K562 (cell line): ENCODE measurements around the gene TAF10.

Experiments
- BRCA1 ChIP-seq, 2 experiments: fragments of 450-650 bp in 1 of 2; sonication (generic) in 1 of 2; formaldehyde crosslinking in 1 of 2; IDR thresholded peaks; 2 replicates each; pipeline versions ENCODE4 v1.5.0 to v1.6.1; 2017 to 2020; ENCODE audit warnings: mild to moderate bottlenecking in 1 of 2, missing genetic modification reagents in 1 of 2
- EP300 ChIP-seq: IDR thresholded peaks from 2 replicates; pipeline ENCODE4 v1.6.1; 2012; ENCODE audit warnings: low read length, improper control_type of control experiment
- EZH2 ChIP-seq: IDR thresholded peaks from 2 replicates; pipeline ENCODE4 v1.6.1; 2012; ENCODE audit warnings: low read depth, mild to moderate bottlenecking, inconsistent platforms, low read length, borderline replicate concordance
- HNRNPH1 ChIP-seq: fragments of 200-400 bp; formaldehyde crosslinking; optimal IDR thresholded peaks from 2 replicates; pipeline ENCODE3; 2017; ENCODE audit warnings: low read depth, mild to moderate bottlenecking, low read length, moderate library complexity
- KAT8 ChIP-seq: fragments of 450-650 bp; IDR thresholded peaks from 2 replicates; pipeline ENCODE4 v1.6.1; 2016; ENCODE audit warnings: low read depth, mild to moderate bottlenecking
- NFATC3 ChIP-seq: fragments of 450-650 bp; IDR thresholded peaks from 2 replicates; pipeline ENCODE4 v1.6.1; 2017; ENCODE audit warnings: mild to moderate bottlenecking
- ZNF431 ChIP-seq: sonication (generic); formaldehyde crosslinking; IDR thresholded peaks from 2 replicates; pipeline ENCODE4 v1.8.0; 2022; ENCODE audit warnings: mild to moderate bottlenecking, missing genetic modification reagents
- TF ChIP-seq, protein P1 (sequence below): sonication (generic); formaldehyde crosslinking; IDR thresholded peaks from 2 replicates; pipeline ENCODE4 v1.9.0; 2022; ENCODE audit warnings: mild to moderate bottlenecking, missing genetic modification reagents
- TF ChIP-seq, protein P2 (sequence below): fragments of 250-450 bp; sonication (Bioruptor Pico); IDR thresholded peaks from 2 replicates; pipeline ENCODE4 v1.4.0; 2020; ENCODE audit warnings: mild to moderate bottlenecking, moderate library complexity
- TF ChIP-seq, protein P3 (sequence below), 3 experiments: IDR thresholded peaks in 2 of 3; conservative IDR thresholded peaks in 1 of 3; 2 replicates each; pipeline ENCODE4 v1.5.1; 2011 to 2012; ENCODE audit warnings: low read length in 3 of 3, mild to moderate bottlenecking in 3 of 3, control low read depth in 2 of 3, improper control_type of control experiment in 1 of 3, inconsistent platforms in 1 of 3, low read depth in 1 of 3, mixed read lengths in 1 of 3, moderate library complexity in 1 of 3; ENCODE audit not compliant: insufficient read depth in 2 of 3
- TF ChIP-seq, protein P4 (sequence below): IDR thresholded peaks from 2 replicates; pipeline ENCODE4 v1.6.1; 2014; ENCODE audit warnings: antibody characterized with exemption

DNA sequence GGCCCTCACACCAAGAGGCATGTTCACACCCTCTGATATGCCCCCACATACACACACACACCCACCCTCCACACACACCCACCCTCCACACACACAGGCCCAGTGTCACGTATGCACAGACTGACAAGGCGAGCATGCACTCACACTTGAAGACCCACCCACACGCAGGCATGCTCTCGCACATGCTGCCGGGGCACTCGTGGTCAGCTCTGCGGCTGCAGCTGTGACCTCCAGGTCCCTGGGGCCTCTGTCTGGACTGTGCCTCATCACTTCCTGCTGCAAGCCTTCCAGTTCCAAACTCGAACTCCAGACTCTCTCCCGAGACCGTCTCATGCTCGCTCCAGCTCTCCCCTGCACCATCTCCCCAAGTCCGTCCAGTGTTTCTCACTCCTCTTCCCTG, 34.1 kb upstream of the TAF10 start:
- TF ChIP-seq, protein P1, sequence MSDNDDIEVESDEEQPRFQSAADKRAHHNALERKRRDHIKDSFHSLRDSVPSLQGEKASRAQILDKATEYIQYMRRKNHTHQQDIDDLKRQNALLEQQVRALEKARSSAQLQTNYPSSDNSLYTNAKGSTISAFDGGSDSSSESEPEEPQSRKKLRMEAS (CRISPR knock-in tag): peak; percentile 97
- no peak for TF ChIP-seq ZNF431 (CRISPR knock-in tag)
- TF ChIP-seq EP300: no peak
- TF ChIP-seq EZH2: no peak
- TF ChIP-seq HNRNPH1: no peak
- TF ChIP-seq, protein P2, sequence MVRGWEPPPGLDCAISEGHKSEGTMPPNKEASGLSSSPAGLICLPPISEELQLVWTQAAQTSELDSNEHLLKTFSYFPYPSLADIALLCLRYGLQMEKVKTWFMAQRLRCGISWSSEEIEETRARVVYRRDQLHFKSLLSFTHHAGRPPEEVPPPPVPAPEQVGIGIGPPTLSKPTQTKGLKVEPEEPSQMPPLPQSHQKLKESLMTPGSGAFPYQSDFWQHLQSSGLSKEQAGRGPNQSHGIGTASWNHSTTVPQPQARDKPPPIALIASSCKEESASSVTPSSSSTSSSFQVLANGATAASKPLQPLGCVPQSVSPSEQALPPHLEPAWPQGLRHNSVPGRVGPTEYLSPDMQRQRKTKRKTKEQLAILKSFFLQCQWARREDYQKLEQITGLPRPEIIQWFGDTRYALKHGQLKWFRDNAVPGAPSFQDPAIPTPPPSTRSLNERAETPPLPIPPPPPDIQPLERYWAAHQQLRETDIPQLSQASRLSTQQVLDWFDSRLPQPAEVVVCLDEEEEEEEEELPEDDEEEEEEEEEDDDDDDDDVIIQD: no peak
- TF ChIP-seq, protein P3, sequence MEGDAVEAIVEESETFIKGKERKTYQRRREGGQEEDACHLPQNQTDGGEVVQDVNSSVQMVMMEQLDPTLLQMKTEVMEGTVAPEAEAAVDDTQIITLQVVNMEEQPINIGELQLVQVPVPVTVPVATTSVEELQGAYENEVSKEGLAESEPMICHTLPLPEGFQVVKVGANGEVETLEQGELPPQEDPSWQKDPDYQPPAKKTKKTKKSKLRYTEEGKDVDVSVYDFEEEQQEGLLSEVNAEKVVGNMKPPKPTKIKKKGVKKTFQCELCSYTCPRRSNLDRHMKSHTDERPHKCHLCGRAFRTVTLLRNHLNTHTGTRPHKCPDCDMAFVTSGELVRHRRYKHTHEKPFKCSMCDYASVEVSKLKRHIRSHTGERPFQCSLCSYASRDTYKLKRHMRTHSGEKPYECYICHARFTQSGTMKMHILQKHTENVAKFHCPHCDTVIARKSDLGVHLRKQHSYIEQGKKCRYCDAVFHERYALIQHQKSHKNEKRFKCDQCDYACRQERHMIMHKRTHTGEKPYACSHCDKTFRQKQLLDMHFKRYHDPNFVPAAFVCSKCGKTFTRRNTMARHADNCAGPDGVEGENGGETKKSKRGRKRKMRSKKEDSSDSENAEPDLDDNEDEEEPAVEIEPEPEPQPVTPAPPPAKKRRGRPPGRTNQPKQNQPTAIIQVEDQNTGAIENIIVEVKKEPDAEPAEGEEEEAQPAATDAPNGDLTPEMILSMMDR (IDR thresholded peaks at IDR 0.05 in 2 of 3, conservative IDR thresholded peaks at IDR 0.05 in 1 of 3; ENCODE audit: insufficient read depth in 2 of 3, low read depth in 1 of 3, low read length in 3 of 3): no peak
- no peak for TF ChIP-seq BRCA1 (IDR thresholded peaks at IDR 0.05)
- no peak for TF ChIP-seq BRCA1 (CRISPR knock-in tag; IDR thresholded peaks at IDR 0.05)
- no peak for TF ChIP-seq NFATC3
- TF ChIP-seq, protein P4, sequence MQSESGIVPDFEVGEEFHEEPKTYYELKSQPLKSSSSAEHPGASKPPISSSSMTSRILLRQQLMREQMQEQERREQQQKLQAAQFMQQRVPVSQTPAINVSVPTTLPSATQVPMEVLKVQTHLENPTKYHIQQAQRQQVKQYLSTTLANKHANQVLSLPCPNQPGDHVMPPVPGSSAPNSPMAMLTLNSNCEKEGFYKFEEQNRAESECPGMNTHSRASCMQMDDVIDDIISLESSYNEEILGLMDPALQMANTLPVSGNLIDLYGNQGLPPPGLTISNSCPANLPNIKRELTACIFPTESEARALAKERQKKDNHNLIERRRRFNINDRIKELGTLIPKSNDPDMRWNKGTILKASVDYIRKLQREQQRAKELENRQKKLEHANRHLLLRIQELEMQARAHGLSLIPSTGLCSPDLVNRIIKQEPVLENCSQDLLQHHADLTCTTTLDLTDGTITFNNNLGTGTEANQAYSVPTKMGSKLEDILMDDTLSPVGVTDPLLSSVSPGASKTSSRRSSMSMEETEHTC: no peak
- no peak for TF ChIP-seq KAT8
